ENCODE measurements around the gene PHC2. TPM values are rescaled to one million over a fixed set of nuclear protein-coding genes. Genes with fewer than 3 reads are reported as not detected.

Gene PHC2
- total RNA-seq, 1 experiment from 2014 or later, result 9.4 TPM

DNA sequence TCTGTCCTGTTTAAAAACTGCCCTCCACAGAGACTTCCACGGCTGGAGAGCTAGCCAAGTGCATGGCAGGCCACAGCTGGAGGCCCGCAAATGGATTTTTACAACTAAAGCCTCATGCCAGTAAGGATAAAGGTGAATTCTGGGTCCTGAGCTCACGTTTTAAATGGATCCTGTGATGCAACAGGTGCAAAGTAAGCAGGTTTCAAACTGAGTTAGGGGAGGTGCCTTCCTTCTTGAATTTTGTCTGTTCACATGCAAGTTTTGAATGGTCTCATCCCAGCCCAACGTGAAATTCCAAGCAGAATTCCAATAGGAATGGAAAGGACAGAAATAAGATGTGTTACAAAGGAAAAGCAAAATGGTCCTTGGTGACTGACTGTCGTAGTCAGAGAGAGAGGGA, 73.8 kb downstream of the PHC2 start:
- Mint-ChIP-seq H3K4me1 (peaks cover 13 to 19% of the 10 kb centered on the region in 2 experiments), H3K27ac (no peak overlapping the region), H3K4me3 (no peak overlapping the region), H3K27me3 (ENCODE audit: low read depth) (peaks cover 87% of the 10 kb centered on the region), H3K9me3 (no peaks in the 10 kb centered on the region; a peak in 1 of 5 replicates), H3K36me3 (ENCODE audit: insufficient read depth in 1 of 3, low read depth in 3 of 3) (peaks cover 0 to 5% (median 0%) of the 10 kb centered on the region in 3 experiments; a peak in 3 of 7 replicates)
- no peak overlapping the region for H2BK15ac ChIP-seq (ENCODE audit: low read depth, low read length)
- no peaks in the 10 kb centered on the region for H3K79me1 ChIP-seq (ENCODE audit: insufficient read depth, low read depth, low read length, poor library complexity, severe bottlenecking)
- H4K91ac ChIP-seq (ENCODE audit: insufficient read length, low read depth, low read length), result no peak overlapping the region
- H3K4me2 ChIP-seq (ENCODE audit: insufficient read depth, insufficient read length, low read length), result no peak overlapping the region
- no peak overlapping the region for H3K4ac ChIP-seq (ENCODE audit: low read depth, low read length)
- H3K9me3 ChIP-seq (ENCODE audit: control insufficient read depth, low read depth, low read length), result no peaks in the 10 kb centered on the region
- TF ChIP-seq, protein P1, sequence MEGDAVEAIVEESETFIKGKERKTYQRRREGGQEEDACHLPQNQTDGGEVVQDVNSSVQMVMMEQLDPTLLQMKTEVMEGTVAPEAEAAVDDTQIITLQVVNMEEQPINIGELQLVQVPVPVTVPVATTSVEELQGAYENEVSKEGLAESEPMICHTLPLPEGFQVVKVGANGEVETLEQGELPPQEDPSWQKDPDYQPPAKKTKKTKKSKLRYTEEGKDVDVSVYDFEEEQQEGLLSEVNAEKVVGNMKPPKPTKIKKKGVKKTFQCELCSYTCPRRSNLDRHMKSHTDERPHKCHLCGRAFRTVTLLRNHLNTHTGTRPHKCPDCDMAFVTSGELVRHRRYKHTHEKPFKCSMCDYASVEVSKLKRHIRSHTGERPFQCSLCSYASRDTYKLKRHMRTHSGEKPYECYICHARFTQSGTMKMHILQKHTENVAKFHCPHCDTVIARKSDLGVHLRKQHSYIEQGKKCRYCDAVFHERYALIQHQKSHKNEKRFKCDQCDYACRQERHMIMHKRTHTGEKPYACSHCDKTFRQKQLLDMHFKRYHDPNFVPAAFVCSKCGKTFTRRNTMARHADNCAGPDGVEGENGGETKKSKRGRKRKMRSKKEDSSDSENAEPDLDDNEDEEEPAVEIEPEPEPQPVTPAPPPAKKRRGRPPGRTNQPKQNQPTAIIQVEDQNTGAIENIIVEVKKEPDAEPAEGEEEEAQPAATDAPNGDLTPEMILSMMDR (conservative IDR thresholded peaks at IDR 0.05), result no peak
- no peak overlapping the region for H3T11ph ChIP-seq (ENCODE audit: low read length)
- H3K79me2 ChIP-seq (ENCODE audit: insufficient read depth, low read length), result no peaks in the 10 kb centered on the region
- no peak overlapping the region for H2BK20ac ChIP-seq (ENCODE audit: low read depth, low read length, poor library complexity, severe bottlenecking)
- no peak overlapping the region for H2BK120ac ChIP-seq (ENCODE audit: low read depth, low read length, poor library complexity, severe bottlenecking)
- no peaks in the 10 kb centered on the region for H4K20me1 ChIP-seq (ENCODE audit: control insufficient read depth, insufficient read depth, insufficient read length)
- H4K5ac ChIP-seq (ENCODE audit: insufficient read length, low read depth, low read length), result no peak overlapping the region
- peaks cover 15% of the 10 kb centered on the region; the same call in 1 of the 2 replicates for H3K27me3 ChIP-seq (ENCODE audit: insufficient read depth, low read length)
- H3K18ac ChIP-seq (ENCODE audit: insufficient read length, low read depth, low read length), result no peak overlapping the region
- H3K9ac ChIP-seq (ENCODE audit: extremely low read depth, insufficient read length, low read length), result no peak overlapping the region
- H3K14ac ChIP-seq (ENCODE audit: insufficient read depth, low read length), result no peak overlapping the region
- H2BK5ac ChIP-seq (ENCODE audit: insufficient read length, low read length), result no peak overlapping the region
- H2AFZ ChIP-seq (ENCODE audit: low read length), result no peak overlapping the region
- no peak overlapping the region for H3K27ac ChIP-seq (ENCODE audit: insufficient read length, low read depth, low read length)
- WGBS (ENCODE audit: extremely low coverage, insufficient read length, low lambda C conversion rate), result no CpG with 5 or more reads among the region's 5 CpGs
- H3K4me1 ChIP-seq (ENCODE audit: insufficient read depth, low read length), result peaks cover 4% of the 10 kb centered on the region; the same call in 1 of the 2 replicates
- no peaks in the 10 kb centered on the region for H3K23me2 ChIP-seq (ENCODE audit: insufficient read length, low read depth, low read length, poor library complexity, severe bottlenecking)
- no peak overlapping the region for H2AK5ac ChIP-seq (ENCODE audit: insufficient read length, low read length)
- no peak for DNase-seq
- no peak overlapping the region for H4K8ac ChIP-seq (replicated peaks; ENCODE audit: insufficient read length, low read depth, low read length)
- no peak overlapping the region for H3K23ac ChIP-seq (ENCODE audit: insufficient read length, low read depth, low read length)
- H2BK12ac ChIP-seq (ENCODE audit: insufficient read length, low read depth, low read length), result no peak overlapping the region
- no peak overlapping the region for H3K56ac ChIP-seq (ENCODE audit: insufficient read length, low read depth, low read length)

Measured in H9 (cell line).